Stimulated activated CD4-positive, alpha-beta T cell treated with anti-CD3 and anti-CD28 coated beads, Interleukin-1b, Interleukin-23, amount 100 ng/mL, for 4 hours (primary cell): ENCODE results near the gene ATP11A.
"Not testable (repeated sequence)": the region's sequence is repeated elsewhere in the genome, so short reads cannot be mapped to it uniquely, and the experiment has no call there.

Experiments used
- DNase-seq, 2 donors: peaks; one replicate each; pipeline ENCODE4 v3.0.0-alpha.2; 2020; ENCODE audit warnings: low read depth in 2 of 2

Gene ATP11A

DNA sequence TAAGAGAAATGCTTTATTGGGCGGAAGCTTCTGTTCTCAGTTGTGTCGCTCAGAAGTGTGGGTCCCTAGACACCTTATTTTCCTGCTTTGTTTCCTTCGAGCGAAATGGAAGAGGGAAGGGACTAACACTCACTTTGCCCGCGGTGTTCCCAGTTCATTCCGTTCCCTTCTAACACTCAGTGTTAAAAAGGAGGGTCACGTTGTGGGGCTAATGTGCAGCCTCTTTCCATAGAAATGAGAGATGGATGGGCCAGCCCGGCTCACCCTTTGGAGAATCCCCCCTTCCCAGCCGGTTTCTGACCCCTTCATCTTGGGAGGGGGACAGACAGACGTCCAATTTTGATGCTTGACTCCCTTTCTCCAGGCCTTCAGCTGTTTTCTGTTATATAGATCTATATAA lies 2.3 kb downstream of the ATP11A start:
- no peak for DNase-seq

DNA sequence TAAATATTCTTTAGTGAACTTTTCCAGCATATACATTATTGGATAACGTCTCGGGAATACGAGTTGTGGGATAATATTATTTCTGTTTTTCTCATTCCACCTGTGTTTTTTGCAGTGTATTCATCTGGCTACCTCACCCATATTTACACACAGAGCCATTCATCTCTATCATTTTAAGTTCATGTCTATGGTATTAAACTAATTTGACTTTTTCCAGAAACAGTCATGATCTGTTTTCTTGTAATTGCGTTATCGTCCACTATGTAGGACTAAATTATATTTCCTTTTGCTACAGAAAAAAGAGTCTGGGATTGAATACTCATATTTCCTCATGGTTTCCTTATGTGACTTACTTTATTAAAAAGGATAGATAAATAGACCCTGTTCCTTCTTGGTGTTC lies 2.7 kb downstream of the ATP11A start:
- DNase-seq = no peak

DNA sequence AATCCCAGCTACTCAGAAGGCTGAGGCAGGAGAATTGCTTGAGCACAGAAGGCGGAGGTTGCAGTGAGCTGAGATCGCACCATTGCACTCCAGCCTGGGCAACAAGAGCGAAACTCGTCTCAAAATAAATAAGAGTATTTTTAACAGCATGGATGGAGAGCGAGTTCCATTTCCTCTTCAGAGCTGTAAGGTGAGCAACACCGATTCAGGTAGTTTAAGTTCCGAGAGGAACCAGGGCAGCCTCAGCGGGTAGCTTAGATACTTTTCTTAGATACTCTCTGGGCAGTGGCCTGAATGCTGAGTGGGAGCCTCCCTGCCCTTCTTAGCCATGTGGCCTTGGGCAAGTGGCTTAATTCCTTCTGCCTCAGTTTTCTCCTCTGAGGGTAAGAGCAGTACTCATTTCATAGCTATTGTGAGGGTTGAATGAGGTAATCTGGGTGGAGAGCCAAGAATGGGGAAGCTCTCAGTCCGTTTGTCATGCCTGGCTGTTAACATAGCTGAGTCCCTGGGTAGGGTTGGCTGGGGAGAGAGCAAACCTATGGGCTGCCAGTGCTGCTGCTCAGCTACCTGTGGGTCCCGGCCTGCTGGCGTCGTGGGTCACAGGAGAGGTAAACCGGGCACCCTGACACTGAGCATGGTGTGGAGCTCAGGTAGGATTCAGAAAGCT lies 4.1 kb downstream of the ATP11A start:
- DNase-seq = no peak

DNA sequence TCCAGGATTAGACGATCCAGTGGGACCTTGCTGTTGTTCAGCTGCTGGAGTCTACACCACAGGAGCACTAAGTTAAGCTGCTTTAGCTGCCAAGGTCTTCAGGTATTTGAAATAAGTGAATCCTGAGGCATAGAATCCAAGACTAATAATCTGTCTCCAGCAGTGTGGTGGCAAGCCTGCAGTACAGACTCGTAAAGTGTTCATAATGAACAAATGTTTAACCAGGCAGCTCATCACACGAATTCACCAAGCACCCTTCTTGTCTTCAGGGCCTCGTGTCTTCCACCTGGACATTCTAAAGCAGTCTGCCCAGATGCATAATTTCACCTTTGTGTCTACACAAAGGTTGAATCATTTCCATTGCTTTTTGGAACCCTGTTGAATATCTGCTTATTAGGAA lies 5.3 kb downstream of the ATP11A start:
- DNase-seq = no peak

DNA sequence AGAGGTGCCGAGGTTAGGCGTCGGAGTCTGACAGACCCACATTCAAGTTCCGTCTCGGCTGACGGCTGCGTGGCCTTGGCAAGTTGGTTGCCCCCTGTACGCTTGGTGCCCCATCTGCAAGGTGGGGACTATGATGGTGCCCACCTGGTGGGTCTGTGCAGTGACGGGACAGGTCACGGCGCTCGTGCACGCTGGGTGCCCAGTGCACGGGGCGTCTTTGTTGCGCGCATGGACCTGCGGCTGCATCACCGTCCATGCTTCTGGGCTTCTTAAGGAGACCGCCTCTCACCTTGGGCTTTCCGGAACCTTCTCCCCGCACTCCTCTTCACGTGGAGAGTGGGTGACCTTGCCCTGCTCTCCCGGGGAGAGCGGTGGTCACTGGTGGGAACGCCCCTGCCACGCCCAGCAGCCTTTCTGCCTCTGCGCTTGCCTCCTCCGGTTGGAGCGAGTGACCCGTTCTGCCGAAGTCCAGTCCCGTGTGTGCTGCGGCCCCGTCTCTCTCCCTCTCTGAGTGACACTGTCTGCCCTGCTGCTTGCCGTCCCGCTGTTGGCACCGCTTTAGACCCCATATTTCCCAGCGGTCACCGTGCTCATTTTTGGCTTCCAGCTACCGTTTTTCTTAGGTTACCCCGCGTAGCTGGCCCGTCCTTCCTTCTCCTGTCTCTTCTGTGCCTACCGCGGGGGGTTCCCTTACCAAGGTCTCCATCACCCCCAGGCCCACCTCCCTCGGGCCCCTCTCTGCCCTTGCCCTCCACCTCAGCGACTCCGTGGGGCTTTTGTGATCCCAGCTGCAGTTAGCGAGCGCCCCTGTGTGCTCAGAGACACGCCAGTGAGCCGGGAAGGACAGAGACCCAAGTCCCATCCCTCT lies 6.4 kb downstream of the ATP11A start:
- DNase-seq = no peak

DNA sequence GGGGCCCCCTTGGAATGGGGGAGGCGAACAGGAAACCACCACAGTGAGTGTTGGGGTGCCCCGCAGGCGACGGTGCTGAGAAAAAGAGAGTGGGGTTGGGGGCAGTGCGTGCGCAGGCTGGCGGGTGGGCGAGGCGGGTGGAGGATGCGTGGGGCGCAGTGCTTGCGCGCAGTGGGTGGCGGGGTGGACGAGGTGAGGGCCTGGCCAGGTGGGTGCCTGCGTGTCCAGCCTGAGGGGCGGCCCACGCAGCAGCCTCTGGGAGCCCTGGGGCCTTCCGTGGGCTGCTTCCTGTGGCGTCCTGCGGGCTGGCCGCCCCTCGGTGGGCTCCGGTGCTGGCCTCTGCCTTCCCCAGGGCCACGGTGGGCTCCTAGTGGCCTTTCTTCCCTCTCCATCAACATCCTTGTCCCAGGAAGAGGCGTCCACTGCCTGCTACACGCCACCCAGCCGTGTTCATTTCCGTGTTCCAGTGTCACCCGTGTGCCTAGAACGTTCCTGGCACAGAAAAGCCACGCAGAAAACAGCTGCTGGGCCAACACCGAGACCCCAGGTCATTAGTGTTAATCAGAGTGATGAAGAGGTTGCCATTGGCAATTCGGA lies 7.1 kb downstream of the ATP11A start:
- no peak for DNase-seq

DNA sequence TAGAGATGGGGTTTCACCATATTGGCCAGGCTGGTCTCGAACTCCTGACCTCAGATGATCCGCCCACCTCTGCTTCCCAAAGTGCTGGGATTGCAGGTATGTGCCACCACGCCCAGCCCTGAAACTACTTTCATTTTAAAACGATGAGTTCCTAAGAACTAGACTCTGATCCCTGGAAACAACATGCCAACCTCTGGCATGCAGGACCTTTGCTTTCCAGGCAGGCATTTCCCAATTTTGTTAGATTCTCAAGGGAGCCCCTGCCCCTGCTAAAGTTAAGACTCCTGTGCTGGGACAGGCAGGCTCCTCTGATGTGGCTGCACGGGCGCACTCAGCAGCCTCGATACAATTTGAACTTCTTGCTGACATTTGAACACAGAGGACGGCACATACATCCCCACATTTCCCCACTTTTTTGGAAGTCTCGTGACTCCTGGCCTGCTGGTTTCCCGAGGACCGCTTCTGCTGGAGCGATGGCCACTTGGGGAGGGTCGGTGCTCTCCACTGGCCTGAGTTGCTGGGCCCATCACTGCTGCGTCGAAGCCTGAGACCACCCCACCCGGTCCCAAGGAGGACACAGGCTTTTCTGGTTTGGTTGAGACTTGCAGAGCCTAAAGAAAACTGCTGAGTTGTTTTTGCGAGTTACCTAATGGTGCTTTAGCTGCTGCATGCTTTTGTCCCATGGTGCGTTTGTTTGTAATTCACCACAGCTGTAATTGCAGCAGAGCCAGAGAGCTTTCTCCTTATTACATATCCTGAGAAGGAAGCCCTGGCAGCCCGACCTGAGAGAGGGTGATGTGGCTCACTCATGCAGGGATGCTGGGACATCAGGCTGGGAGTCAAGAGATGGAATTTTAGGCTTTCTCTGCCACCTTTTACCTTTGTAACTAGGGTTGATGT lies 8.2 kb downstream of the ATP11A start:
- no peak for DNase-seq

DNA sequence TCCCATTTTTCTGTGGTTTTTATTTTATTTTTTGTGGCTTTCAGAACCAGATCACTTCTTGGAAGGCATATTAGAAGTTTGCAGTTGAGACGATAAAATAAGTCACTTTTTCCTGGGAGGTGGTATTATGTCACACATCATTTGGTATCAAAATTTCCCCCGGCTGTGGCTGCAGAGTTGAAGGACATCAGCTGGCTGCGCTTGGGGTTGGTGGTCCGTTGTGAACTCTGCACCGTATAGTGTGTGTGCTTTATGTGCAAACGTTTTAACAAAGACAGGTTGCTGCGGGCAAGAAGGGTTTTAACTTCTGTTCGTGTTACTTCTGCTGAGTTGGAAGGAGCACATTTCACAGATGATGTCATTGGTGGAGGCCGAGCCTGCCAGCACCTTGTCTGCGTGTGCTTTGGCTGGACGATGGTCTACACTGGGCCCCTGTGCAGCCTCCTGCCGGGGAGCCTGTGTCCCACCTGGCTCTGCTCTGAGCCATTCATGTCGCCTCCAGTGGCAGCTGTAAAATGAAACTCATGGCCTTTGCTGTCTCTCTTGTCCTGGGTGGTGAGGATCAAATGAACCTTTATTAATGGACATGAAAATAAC lies 9.6 kb downstream of the ATP11A start:
- no peak for DNase-seq

DNA sequence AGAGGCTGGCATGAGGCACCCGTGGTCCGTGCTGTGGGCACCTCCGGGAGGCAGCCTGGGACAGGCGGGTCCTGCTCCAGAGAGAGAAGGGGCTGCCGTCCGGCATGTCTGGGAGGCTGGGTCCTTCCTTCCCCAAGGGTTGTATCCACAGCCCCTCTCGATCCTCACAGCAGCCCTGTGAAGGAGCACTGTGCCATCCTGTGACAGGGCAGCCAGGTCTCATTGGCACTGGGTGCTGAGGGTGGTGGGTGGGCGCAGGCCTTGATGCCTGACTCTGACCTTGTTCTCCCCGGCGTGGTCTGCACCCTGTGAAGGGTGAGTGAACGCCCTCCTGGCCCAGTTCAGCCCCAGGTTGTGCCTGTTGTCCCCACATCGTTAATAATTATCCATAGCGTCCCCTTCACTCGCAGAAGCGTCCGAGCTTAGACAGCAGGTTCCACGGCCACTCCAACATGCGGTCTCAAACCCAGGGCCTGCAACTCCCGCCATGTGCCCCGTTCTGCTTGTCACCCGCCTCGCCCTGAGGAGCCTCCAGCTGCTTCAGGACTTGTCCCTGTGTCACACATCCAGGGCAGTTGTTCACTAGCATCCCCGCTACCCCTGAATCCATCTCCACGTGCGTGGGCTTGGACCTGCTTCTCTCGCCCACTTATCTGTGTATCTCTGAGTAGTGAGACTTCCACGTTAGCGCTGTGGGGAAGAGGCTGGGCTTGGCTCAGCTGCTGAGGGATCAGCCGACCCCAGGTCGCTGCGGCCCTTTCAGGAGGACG lies 10.6 kb downstream of the ATP11A start:
- DNase-seq = no peak

DNA sequence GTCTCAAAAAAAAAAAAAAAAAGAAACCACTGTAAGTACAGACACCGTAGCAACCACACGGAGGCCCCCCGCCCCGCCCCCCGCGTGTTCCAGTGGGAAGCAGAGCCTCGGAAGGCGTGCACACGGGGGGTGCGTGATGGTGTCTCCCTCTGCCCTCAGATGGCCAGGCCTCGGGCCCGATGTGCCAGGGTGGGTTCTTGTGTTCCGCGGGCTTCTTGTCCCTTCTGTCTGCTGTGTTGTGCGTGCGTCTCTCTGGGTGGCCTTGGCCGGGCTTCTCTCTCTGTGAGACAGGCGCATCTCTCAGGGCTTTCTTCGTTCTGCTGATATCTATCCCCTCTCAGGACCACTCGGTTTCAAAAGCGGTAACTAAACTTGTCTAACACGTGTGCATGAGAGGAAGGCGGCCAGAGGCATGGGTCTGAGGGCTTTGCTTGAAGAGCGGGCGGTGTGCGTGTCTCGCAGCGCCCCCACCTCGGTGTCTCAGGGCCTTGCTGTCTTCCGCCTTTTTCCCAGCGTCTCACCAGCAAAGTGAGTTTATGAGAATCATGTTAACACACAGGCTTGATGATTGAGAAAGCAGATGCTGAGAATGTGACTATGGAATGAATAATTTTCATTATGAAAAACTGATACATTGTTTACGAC lies 12.6 kb downstream of the ATP11A start:
- no peak for DNase-seq

DNA sequence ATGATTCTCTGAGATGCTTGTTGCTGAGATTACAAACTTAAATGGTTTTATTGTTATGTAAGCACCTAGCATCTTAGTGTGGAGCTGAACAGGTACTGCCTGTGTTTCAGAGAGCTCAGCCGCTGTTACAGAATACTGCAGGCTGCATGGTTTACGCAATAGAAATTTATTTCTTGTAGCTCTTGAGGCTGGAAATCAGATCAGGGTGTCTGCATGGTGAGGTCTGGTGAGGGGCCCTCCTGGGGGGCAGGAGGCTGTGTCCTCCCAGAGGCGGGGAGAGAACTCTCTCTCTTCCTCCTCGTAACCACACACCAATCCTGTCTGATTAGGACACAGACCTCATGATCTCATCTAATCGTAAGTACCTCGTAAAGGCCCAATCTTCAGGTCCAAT lies 13.1 kb downstream of the ATP11A start:
- DNase-seq = no peak

DNA sequence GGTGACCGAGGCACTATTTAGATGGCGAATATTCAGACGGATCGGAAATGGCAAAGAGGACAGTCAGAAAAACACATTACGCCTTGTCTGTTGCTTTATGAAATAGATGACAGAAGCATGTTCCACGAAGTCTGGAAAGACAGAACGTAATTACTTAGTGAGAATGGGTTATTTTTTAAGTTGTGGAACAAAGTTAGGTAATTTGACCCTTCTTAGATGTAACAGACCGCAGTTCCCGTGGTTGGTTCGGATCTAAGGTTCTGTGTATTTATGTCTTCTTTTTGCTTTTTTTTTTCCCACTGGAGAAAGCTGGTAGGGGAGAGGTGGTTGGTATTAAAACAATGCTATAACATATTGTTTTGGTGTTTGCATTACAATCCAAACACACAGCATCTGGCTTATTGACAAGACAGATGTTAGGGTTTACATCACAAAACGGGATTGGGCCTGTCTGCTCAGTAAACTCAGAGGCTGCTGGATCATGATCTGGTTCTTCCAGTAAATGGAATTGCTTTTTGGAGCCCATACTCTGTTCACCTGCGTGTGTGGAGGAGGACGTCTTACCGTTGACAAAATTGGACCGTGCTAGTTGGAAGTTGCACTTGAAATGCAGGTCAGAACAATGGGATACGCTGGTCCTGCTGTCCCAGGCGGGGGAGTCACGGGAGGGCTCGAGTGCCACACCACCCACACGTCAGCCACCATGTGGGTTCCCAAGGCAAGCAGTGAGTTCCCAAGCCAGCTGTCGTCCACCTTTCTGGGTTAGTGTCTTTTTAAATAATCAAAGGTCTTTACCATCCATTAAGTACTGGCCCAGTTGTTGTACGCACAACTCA lies 13.8 kb downstream of the ATP11A start:
- no peak for DNase-seq

DNA sequence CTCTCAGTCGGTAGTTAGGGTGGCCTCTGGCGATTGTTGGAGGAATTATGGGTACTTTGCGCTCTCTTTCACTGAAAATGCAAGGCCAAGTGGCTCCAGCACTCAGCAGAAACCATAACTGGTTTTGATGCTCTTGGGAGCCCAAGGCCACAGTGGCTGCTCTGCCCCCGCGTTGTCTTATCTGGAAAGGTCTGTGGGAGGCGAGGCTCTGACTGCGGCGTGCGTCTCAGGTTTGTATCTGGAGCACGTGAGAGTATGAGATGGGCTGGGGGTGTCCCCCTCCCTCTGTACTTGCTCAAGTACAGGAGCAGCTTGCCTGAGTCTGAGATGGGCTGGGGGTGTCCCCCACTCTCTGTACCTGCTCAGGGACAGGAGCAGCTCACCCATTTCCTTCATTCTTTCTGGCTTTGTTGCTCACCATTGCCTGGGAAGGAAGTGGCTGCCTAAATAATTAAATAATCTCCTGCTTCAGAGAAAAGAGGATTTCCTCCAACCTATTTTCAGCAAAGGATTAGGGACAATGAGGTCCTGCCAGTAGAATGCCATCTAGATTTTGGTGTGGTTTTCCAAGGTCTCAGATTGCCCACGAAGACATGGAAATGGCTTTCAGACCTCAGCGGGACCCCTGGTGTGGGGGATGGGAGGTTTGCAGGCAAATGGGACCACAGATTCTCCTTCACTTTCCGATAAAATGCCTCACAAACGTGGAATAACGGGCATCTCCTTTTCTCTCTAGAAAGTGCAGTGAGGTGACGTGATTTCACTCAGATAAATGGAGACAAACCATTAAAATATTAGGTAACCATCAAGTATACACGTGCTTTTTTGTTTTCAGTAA lies 14.7 kb downstream of the ATP11A start:
- DNase-seq = peak in 1 of 2 donors; percentile 15

DNA sequence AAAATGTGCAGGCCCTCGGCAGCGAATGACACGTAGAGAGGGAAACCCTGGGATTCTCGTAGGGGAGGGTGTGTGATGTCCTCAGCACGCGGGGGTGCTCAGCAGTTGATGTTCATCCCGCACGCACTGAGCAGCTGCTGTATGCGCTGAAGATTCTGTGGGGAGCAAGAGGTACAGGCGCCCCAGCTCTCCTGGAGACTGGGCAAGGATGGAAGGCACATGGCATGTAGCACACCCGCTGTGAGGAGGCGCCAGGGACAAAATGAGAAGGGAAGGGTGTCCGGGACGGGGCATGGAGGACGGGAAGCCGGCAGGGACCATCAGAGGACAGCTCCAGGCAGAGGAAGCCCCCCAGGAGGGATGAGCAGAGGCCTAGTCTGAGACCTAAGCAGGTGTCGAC lies 15.4 kb downstream of the ATP11A start:
- no peak for DNase-seq

DNA sequence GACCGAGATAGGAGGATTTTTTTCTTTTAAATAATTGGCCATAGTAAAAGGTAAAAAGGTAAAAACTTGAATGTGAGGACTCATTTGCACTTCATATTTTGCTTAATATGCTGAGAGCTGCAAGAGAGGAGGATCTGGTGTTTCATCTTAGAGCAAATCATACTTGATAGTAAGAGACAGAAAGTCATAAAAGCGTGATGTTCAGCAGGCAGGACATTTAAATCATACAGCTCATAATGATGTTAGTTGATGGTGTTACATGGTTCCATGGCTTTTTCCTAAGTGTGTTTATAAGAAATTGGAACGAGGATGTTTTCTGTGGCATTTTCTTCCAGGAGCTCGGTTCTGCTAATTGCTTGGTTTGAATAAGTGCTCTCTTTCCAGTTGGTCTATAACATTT lies 16.3 kb downstream of the ATP11A start:
- DNase-seq = no peak

DNA sequence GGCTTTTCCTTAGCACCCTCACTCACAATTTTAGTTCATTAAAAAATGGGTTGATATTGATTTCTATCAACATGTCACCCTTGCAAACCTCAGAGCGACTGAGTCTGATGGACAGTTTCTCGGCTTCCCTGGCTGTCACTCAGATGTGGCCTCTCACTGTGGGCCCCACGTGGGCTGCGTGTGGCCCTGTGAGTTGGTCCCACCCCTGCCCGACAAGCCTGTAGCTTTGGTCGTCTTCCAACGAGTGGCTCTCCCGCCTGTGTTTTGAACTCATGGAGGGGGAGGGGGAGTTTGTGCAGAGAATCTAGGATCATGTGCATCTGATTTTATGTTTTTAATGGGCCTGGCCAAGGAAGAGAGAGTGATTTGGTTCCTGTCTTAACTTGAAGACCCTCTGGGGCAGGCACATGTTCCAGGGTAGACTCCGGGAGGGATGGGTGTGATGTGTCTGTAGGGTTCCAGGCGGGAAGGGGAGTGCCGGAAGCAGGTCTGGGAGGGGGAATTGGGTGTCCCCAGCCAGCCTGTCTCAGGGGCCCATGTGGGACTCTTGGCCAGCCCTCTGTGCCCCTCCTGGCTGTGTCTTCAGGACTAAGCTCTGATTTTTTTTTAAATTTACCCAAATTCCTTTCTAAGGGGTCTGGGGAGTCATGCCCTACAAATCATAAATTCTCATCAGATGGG lies 18.9 kb downstream of the ATP11A start:
- DNase-seq = no peak

DNA sequence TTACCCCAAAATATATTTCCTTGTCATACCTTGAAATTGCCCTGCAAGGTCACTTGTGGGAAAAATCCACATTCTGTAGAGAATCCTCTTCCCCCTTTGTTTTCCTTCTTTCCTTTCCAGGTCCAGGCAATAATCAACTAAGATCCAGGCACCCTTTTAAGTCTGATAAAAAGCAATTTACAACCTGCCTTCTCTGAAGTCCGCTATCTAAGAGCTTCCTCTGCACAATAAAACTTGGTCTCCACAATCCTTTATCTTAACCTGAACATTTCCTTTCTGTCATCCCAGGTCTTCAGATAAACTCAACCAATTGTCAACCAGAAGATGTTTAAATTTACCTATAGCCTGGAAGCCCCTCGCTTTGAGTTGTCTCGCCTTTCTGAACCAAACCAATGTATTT lies 19.5 kb downstream of the ATP11A start:
- not testable (repeated sequence) for DNase-seq
